ENCODE data around the gene TUBGCP3.

TUBGCP3 gene

DNA sequence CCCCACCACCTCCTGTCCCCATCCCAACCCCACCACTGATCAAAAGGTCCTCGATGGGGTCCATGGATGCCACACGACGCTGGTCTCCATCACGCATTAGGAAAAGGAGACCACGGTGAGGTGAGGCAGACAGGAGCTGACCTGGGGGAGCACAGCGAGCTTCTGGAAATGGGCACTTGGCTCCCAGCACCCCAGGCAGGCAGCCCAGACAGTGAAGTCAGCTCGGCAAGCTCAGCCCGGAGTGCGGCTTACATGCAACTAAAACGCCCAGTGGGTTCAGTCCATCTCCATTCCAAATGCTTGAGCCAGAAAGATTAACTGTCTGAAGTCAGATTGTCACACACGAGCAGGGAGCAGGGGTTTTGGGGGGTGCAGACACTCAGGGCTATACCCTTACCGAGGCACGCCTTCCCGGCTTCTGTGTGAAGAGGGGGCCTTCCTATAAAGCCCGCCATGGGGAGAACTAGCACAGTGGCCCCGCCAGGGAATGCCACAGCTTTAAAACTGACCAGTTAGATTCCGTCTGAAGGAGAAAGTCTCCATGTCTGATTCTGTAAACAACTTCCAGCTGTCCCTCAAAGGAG, 132.4 kb downstream of the TUBGCP3 start:
- DNase-seq (ENCODE audit: extremely low read depth, insufficient read length): no peak
- Histone ChIP-seq H3K27me3 (replicated peaks; ENCODE audit: control insufficient read depth, insufficient read depth, low read length) (no peaks in the 10 kb centered on the region), H3K36me3 (ENCODE audit: control insufficient read depth, insufficient read depth, low read length) (no peaks in the 10 kb centered on the region), H3K4me3 (replicated peaks; ENCODE audit: low read depth, low read length) (no peak overlapping the region)
- TF ChIP-seq, protein P1, sequence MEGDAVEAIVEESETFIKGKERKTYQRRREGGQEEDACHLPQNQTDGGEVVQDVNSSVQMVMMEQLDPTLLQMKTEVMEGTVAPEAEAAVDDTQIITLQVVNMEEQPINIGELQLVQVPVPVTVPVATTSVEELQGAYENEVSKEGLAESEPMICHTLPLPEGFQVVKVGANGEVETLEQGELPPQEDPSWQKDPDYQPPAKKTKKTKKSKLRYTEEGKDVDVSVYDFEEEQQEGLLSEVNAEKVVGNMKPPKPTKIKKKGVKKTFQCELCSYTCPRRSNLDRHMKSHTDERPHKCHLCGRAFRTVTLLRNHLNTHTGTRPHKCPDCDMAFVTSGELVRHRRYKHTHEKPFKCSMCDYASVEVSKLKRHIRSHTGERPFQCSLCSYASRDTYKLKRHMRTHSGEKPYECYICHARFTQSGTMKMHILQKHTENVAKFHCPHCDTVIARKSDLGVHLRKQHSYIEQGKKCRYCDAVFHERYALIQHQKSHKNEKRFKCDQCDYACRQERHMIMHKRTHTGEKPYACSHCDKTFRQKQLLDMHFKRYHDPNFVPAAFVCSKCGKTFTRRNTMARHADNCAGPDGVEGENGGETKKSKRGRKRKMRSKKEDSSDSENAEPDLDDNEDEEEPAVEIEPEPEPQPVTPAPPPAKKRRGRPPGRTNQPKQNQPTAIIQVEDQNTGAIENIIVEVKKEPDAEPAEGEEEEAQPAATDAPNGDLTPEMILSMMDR (IDR thresholded peaks at IDR 0.05; ENCODE audit: insufficient read depth, low read length, poor library complexity, severe bottlenecking): no peak

DNA sequence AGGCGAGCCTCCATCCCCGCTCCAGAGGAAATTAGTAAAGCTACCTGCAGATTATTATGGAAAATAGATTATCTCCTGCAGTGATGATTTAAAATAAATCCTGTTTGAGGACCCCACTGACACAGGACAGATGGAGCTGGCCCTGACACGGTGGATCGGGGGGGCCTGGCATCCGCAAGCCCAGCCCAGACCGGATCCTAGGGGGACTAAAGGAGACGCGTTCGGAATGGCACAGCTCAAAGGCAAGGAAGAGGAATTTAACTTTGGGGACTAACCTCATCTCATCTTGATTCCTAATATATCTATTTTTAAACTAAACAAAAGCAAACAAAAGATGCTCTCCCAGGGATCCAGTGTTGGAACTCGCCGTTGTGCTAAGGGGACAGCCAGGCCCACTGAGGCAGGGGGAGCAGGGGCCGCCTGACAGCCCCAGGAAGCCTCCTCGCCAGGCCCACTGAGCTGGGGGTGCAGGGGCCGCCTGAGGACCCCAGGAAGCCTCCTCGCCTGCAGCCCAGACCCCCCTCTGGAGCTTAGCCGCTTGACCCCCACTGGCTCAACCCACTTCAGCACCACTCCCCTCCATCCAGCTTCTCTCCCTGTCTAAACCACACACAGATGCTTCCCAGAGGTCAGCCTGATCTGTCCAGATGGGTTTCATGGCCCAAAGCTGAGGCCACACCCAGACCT, 133.2 kb downstream of the TUBGCP3 start:
- no peaks in the 10 kb centered on the region for H3K27me3 ChIP-seq (replicated peaks; ENCODE audit: control insufficient read depth, insufficient read depth, low read length)
- no peak overlapping the region for H3K4me3 ChIP-seq (replicated peaks; ENCODE audit: low read depth, low read length)
- H3K36me3 ChIP-seq (ENCODE audit: control insufficient read depth, insufficient read depth, low read length): no peaks in the 10 kb centered on the region
- no peak for DNase-seq (ENCODE audit: extremely low read depth, insufficient read length)
- TF ChIP-seq, protein P1 (IDR thresholded peaks at IDR 0.05; ENCODE audit: insufficient read depth, low read length, poor library complexity, severe bottlenecking): no peak

DNA sequence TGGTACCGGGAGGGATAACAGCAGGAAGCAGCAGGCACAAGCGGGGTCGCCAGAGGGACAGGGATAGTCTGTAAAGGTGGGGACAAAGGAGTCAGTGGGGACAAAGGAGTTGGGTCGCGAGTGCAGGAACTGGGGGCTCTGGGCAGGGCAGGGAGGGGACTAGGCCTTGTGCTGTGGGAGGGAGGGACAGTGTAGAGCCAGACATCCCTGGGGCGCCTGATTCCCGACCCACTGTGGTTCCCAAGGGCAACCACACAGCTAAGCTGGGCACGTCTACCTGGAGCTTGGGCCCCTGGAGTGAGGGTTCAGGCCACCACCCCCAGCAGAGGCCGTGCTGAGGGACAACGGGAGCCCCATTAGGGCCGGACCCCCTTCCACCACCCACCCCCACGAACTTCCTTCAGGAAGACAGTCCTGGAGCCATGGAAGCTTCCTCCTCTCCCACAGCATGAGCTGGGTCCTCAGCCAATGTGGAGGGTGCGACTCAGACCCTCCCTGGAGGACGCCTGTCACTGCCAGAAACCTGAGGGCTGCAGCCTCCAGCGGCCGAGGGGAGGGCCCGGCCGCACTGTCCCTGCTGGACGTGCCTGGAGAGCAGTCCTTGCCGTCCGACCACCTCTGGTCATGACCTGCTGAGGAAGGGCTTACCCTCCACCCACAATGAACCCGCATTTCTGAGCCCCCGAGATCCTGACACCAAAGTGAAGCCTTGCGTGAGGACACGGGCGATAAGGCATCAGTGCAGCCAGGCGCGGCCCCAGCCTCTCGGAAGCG, 133.9 kb downstream of the TUBGCP3 start:
- TF ChIP-seq, protein P1 (IDR thresholded peaks at IDR 0.05; ENCODE audit: insufficient read depth, low read length, poor library complexity, severe bottlenecking): no peak
- no peaks in the 10 kb centered on the region for H3K36me3 ChIP-seq (ENCODE audit: control insufficient read depth, insufficient read depth, low read length)
- H3K27me3 ChIP-seq (replicated peaks; ENCODE audit: control insufficient read depth, insufficient read depth, low read length): no peaks in the 10 kb centered on the region
- no peak for DNase-seq (ENCODE audit: extremely low read depth, insufficient read length)
- no peak overlapping the region for H3K4me3 ChIP-seq (replicated peaks; ENCODE audit: low read depth, low read length)

DNA sequence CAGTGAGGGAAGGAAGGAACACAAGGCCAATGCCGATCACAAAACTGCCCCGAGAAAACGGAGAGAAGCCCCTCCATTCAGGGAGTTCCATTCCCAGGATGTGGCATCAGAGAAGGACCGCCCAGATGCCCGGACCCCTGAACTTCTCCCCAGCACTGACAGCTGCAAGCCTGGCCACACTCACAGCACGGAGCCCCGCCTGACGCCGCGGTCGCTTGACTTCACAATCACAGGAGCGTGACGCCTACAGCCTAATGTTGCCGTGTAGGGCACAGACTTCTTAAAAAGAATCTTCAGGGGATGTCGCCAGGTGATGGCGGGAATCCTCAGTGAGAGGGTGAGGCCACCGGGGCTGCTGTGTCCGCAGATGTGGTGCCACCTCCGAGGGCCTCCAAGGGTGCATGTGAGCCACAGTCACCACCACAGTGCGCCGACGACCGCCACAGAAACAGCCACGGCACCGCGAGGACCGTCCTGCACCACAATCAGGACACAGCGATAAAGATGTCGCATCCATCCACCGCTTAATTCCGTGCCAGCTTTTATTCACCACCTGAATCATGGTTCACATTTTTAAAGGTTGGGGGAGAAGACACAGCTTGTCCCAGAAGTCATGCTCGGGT, 134.6 kb downstream of the TUBGCP3 start:
- Histone ChIP-seq H3K36me3 (ENCODE audit: control insufficient read depth, insufficient read depth, low read length) (no peaks in the 10 kb centered on the region), H3K27me3 (replicated peaks; ENCODE audit: control insufficient read depth, insufficient read depth, low read length) (no peaks in the 10 kb centered on the region), H3K4me3 (replicated peaks; ENCODE audit: low read depth, low read length) (no peak overlapping the region)
- no peak for DNase-seq (ENCODE audit: extremely low read depth, insufficient read length)
- TF ChIP-seq, protein P1 (IDR thresholded peaks at IDR 0.05; ENCODE audit: insufficient read depth, low read length, poor library complexity, severe bottlenecking): no peak

DNA sequence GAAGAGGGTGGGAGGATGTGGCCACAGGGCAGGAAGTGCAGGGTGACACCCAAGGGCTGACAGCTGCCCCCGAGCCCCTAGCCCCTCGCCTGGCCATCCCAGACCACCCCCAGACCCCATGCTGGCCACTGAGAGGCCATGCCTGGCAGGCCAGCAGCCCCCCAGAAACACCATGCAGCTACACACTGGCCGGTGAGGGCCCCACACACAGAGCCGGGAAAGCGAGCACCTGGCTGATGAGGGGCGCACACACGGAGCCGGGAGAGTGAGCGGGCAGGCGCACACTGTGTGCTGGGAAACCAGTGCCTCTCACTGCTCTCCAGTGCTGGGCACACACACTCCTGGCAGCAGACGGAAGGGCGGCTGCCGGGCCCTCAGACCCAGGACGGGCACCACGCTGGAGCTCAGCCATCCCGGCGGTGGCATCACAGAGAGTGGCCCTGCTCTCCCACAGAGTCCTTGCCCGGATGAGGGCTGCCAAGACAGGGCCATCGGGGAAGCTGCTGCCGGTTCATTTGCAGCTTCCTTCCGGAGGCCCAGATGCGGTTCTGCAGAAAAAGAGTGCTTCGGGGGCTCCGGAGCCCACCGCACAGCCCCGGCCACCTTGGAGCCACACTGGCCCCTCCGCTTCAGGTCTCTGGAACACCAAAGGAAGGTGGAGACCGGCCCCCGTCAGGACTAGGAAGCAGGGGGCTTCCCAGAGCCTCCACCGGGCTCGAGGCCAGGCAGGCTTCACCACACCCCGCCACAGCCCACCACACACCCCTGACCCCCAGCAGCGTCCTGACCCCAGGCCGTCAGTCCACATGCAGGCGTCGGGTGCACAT, 135.4 kb downstream of the TUBGCP3 start:
- DNase-seq (ENCODE audit: extremely low read depth, insufficient read length): no peak
- TF ChIP-seq, protein P1 (IDR thresholded peaks at IDR 0.05; ENCODE audit: insufficient read depth, low read length, poor library complexity, severe bottlenecking): no peak
- H3K36me3 ChIP-seq (ENCODE audit: control insufficient read depth, insufficient read depth, low read length): no peaks in the 10 kb centered on the region
- no peaks in the 10 kb centered on the region for H3K27me3 ChIP-seq (replicated peaks; ENCODE audit: control insufficient read depth, insufficient read depth, low read length)
- no peak overlapping the region for H3K4me3 ChIP-seq (replicated peaks; ENCODE audit: low read depth, low read length)

Data from GM06990 (cell line).